ENCODE results near the gene MACROD2. TPM values are rescaled to one million over a fixed set of nuclear protein-coding genes. Genes with fewer than 3 reads are reported as not detected.

Gene MACROD2
- total RNA-seq, 1 donor from 2014 or later = 2.4 TPM

GRCh38 chr20:15563836-15564235, 1568.5 kb downstream of the MACROD2 start:
- Histone ChIP-seq H3K27me3 (ENCODE audit: insufficient read depth, low read length) (no peaks in the 10 kb centered on the region), H3K4me3 (ENCODE audit: insufficient read depth, low read depth, low read length) (no peak overlapping the region), H3K9ac (ENCODE audit: low read length) (no peak overlapping the region), H3K9me3 (ENCODE audit: insufficient read depth, low read depth, low read length) (no peaks in the 10 kb centered on the region), H4K20me1 (ENCODE audit: insufficient read depth, low read length) (no peaks in the 10 kb centered on the region), H3K4me1 (ENCODE audit: insufficient read depth, low read length) (no peaks in the 10 kb centered on the region), H3K36me3 (ENCODE audit: insufficient read depth, low read length) (no peaks in the 10 kb centered on the region), H3K79me2 (ENCODE audit: insufficient read depth, low read length) (no peaks in the 10 kb centered on the region), H3K27ac (ENCODE audit: low read depth, low read length) (no peak overlapping the region), H3K4me2 (ENCODE audit: low read length) (no peak overlapping the region), H2AFZ (ENCODE audit: low read depth, low read length) (no peak overlapping the region)
- Mint-ChIP-seq H3K27ac (ENCODE audit: unreplicated experiment) (no peak overlapping the region), H3K9me3 (ENCODE audit: unreplicated experiment) (no peaks in the 10 kb centered on the region), H3K27me3 (ENCODE audit: low read depth, unreplicated experiment) (peaks cover 3% of the 10 kb centered on the region), H3K4me1 (ENCODE audit: low read depth, unreplicated experiment) (no peaks in the 10 kb centered on the region), H3K36me3 (ENCODE audit: low read depth, unreplicated experiment) (no peaks in the 10 kb centered on the region), H3K4me3 (ENCODE audit: unreplicated experiment) (no peak overlapping the region)
- FAIRE-seq (no peak), DNase-seq (ENCODE audit: low read depth) (no peak)
- TF ChIP-seq CTCF (IDR thresholded peaks at IDR 0.05; ENCODE audit: insufficient read depth, low read depth, low read length) = no peak
- TF ChIP-seq EZH2 (IDR thresholded peaks at IDR 0.05; ENCODE audit: insufficient read depth, low read length) = no peak

GRCh38 chr20:15564981-15565380, 1569.7 kb downstream of the MACROD2 start:
- Mint-ChIP-seq H3K9me3 (ENCODE audit: unreplicated experiment) (no peaks in the 10 kb centered on the region), H3K27ac (ENCODE audit: unreplicated experiment) (no peak overlapping the region), H3K36me3 (ENCODE audit: low read depth, unreplicated experiment) (no peaks in the 10 kb centered on the region), H3K4me1 (ENCODE audit: low read depth, unreplicated experiment) (no peaks in the 10 kb centered on the region), H3K4me3 (ENCODE audit: unreplicated experiment) (no peak overlapping the region), H3K27me3 (ENCODE audit: low read depth, unreplicated experiment) (peaks cover 3% of the 10 kb centered on the region)
- H3K79me2 ChIP-seq (ENCODE audit: insufficient read depth, low read length) = no peaks in the 10 kb centered on the region
- no peaks in the 10 kb centered on the region for H4K20me1 ChIP-seq (ENCODE audit: insufficient read depth, low read length)
- no peak overlapping the region for H3K27ac ChIP-seq (ENCODE audit: low read depth, low read length)
- no peaks in the 10 kb centered on the region for H3K36me3 ChIP-seq (ENCODE audit: insufficient read depth, low read length)
- H3K27me3 ChIP-seq (ENCODE audit: insufficient read depth, low read length) = no peaks in the 10 kb centered on the region
- no peak for FAIRE-seq
- no peak overlapping the region for H3K4me2 ChIP-seq (ENCODE audit: low read length)
- TF ChIP-seq CTCF (IDR thresholded peaks at IDR 0.05; ENCODE audit: insufficient read depth, low read depth, low read length) (no peak), EZH2 (IDR thresholded peaks at IDR 0.05; ENCODE audit: insufficient read depth, low read length) (no peak)
- no peak overlapping the region for H3K9ac ChIP-seq (ENCODE audit: low read length)
- H3K4me3 ChIP-seq (ENCODE audit: insufficient read depth, low read depth, low read length) = no peak overlapping the region
- no peaks in the 10 kb centered on the region for H3K9me3 ChIP-seq (ENCODE audit: insufficient read depth, low read depth, low read length)
- no peak for DNase-seq (ENCODE audit: low read depth)
- H3K4me1 ChIP-seq (ENCODE audit: insufficient read depth, low read length) = no peaks in the 10 kb centered on the region
- no peak overlapping the region for H2AFZ ChIP-seq (ENCODE audit: low read depth, low read length)

- FAIRE-seq = no peak
- H3K4me2 ChIP-seq (ENCODE audit: low read length) = no peak overlapping the region
- H3K27me3 ChIP-seq (ENCODE audit: insufficient read depth, low read length) = no peaks in the 10 kb centered on the region
- Mint-ChIP-seq H3K27ac (ENCODE audit: unreplicated experiment) (no peak overlapping the region), H3K4me1 (ENCODE audit: low read depth, unreplicated experiment) (no peaks in the 10 kb centered on the region), H3K9me3 (ENCODE audit: unreplicated experiment) (no peaks in the 10 kb centered on the region), H3K4me3 (ENCODE audit: unreplicated experiment) (no peak overlapping the region), H3K36me3 (ENCODE audit: low read depth, unreplicated experiment) (no peaks in the 10 kb centered on the region), H3K27me3 (ENCODE audit: low read depth, unreplicated experiment) (peaks cover 3% of the 10 kb centered on the region)
- no peak for DNase-seq (ENCODE audit: low read depth)
- no peak overlapping the region for H3K9ac ChIP-seq (ENCODE audit: low read length)
- no peak overlapping the region for H3K27ac ChIP-seq (ENCODE audit: low read depth, low read length)
- H4K20me1 ChIP-seq (ENCODE audit: insufficient read depth, low read length) = no peaks in the 10 kb centered on the region
- no peaks in the 10 kb centered on the region for H3K4me1 ChIP-seq (ENCODE audit: insufficient read depth, low read length)
- no peak for TF ChIP-seq EZH2 (IDR thresholded peaks at IDR 0.05; ENCODE audit: insufficient read depth, low read length)
- TF ChIP-seq CTCF (IDR thresholded peaks at IDR 0.05; ENCODE audit: insufficient read depth, low read depth, low read length) = no peak
- no peak overlapping the region for H3K4me3 ChIP-seq (ENCODE audit: insufficient read depth, low read depth, low read length)
- H2AFZ ChIP-seq (ENCODE audit: low read depth, low read length) = no peak overlapping the region
- no peaks in the 10 kb centered on the region for H3K36me3 ChIP-seq (ENCODE audit: insufficient read depth, low read length)
- no peaks in the 10 kb centered on the region for H3K9me3 ChIP-seq (ENCODE audit: insufficient read depth, low read depth, low read length)
- no peaks in the 10 kb centered on the region for H3K79me2 ChIP-seq (ENCODE audit: insufficient read depth, low read length)
These were observed 1570.5 kb downstream of the MACROD2 start for GRCh38 chr20:15565786-15566185.
